GM19452 (cell line): ENCODE results near the gene ZCCHC7.
"Not testable (repeated sequence)": the region's sequence is repeated elsewhere in the genome, so short reads cannot be mapped to it uniquely, and the experiment has no call there.

Source experiments
- ATAC-seq: cut with Tn5 transposase; IDR thresholded peaks from one replicate; pipeline ENCODE4 v1.9.1; 2021; ENCODE audit not compliant: unreplicated experiment

The ZCCHC7 gene

GRCh38 chr9:37290940-37291485, 170.6 kb downstream of the ZCCHC7 start:
- no peak for ATAC-seq

GRCh38 chr9:37291612-37292238, 171.4 kb downstream of the ZCCHC7 start:
- ATAC-seq, result not testable (repeated sequence)

GRCh38 chr9:37292896-37293295, 172.5 kb downstream of the ZCCHC7 start:
- no peak for ATAC-seq

GRCh38 chr9:37293664-37294524, 173.5 kb downstream of the ZCCHC7 start:
- no peak for ATAC-seq

- ATAC-seq, result no peak
Measured at GRCh38 chr9:37295178-37295577, 174.8 kb downstream of the ZCCHC7 start.

GRCh38 chr9:37295796-37296195, 175.4 kb downstream of the ZCCHC7 start:
- no peak for ATAC-seq

GRCh38 chr9:37297592-37297991, 177.2 kb downstream of the ZCCHC7 start:
- ATAC-seq, result no peak

GRCh38 chr9:37300620-37301019, 180.2 kb downstream of the ZCCHC7 start:
- peak; percentile 39 for ATAC-seq

- ATAC-seq, result no peak
Measured at GRCh38 chr9:37301042-37301853, 180.9 kb downstream of the ZCCHC7 start.

- no peak for ATAC-seq
Measured at GRCh38 chr9:37301854-37302172, 181.4 kb downstream of the ZCCHC7 start.

- peak; percentile 70 for ATAC-seq
Measured at GRCh38 chr9:37302277-37302676, 181.9 kb downstream of the ZCCHC7 start.

GRCh38 chr9:37303272-37303671, 182.9 kb downstream of the ZCCHC7 start:
- ATAC-seq, result not testable (repeated sequence)

GRCh38 chr9:37309136-37309535, 188.8 kb downstream of the ZCCHC7 start:
- no peak for ATAC-seq

GRCh38 chr9:37311938-37312708, 191.7 kb downstream of the ZCCHC7 start:
- ATAC-seq, result no peak

- peak; percentile 61 for ATAC-seq
Measured at GRCh38 chr9:37324261-37324683, 203.9 kb downstream of the ZCCHC7 start.

GRCh38 chr9:37324691-37325490, 204.5 kb downstream of the ZCCHC7 start:
- peak; percentile 2 for ATAC-seq

GRCh38 chr9:37325778-37326177, 205.4 kb downstream of the ZCCHC7 start:
- no peak for ATAC-seq

GRCh38 chr9:37327553-37327952, 207.2 kb downstream of the ZCCHC7 start:
- no peak for ATAC-seq

- no peak for ATAC-seq
Measured at GRCh38 chr9:37328556-37329227, 208.3 kb downstream of the ZCCHC7 start.
